Measurements from ENCODE around the gene DAPL1. TPM values are rescaled to one million over a fixed set of nuclear protein-coding genes. Genes with fewer than 3 reads are reported as not detected.
A peak's percentile ranks its signal among the peaks of the same experiment; 100 is the strongest.

Gene DAPL1
- total RNA-seq, 1 donor from 2014 or later, result 0.57 TPM

DNA sequence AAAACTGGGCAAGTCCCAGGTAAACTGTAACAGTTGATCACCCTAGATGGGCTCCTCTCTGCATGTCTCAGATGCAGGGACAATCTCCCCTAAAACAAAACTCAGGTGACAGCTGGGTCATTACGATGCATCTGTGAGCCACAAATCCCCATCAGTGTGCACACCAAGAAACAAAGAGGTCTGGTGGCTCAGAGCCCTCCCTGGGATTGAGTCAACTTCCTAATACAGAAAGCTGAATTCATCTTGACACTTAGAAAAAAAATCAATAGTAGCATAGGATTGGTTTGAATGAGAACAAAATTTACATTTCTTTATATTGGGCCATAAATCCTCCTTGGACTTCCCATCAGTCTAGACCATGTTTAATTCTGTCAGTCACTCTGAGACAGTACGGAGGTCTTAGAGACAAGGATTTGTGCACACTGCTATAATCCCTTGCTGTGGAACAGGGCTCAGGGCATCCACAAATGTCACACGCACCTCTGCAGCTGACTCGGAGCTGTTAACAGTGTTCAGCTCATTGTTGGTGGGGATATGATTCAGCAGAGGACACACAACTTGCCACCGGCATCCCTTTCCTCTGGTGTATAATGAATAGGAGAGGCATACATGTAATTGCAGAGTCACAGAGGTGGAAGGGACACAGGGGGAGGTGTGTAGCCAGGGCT is 44.5 kb upstream of the DAPL1 start:
- Mint-ChIP-seq H3K9me3 (ENCODE audit: low read depth) (no peaks in the 10 kb centered on the region), H3K4me1 (ENCODE audit: low read depth) (peaks cover 23% of the 10 kb centered on the region), H3K36me3 (ENCODE audit: low read depth) (no peaks in the 10 kb centered on the region), H3K27me3 (ENCODE audit: low read depth) (peaks cover 9% of the 10 kb centered on the region), H3K27ac (ENCODE audit: unreplicated experiment) (no peak overlapping the region), H3K4me3 (ENCODE audit: unreplicated experiment) (no peak overlapping the region)
- no peak for DNase-seq (ENCODE audit: low spot score)
- TF ChIP-seq, protein P1, sequence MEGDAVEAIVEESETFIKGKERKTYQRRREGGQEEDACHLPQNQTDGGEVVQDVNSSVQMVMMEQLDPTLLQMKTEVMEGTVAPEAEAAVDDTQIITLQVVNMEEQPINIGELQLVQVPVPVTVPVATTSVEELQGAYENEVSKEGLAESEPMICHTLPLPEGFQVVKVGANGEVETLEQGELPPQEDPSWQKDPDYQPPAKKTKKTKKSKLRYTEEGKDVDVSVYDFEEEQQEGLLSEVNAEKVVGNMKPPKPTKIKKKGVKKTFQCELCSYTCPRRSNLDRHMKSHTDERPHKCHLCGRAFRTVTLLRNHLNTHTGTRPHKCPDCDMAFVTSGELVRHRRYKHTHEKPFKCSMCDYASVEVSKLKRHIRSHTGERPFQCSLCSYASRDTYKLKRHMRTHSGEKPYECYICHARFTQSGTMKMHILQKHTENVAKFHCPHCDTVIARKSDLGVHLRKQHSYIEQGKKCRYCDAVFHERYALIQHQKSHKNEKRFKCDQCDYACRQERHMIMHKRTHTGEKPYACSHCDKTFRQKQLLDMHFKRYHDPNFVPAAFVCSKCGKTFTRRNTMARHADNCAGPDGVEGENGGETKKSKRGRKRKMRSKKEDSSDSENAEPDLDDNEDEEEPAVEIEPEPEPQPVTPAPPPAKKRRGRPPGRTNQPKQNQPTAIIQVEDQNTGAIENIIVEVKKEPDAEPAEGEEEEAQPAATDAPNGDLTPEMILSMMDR (IDR thresholded peaks at IDR 0.05), result no peak

DNA sequence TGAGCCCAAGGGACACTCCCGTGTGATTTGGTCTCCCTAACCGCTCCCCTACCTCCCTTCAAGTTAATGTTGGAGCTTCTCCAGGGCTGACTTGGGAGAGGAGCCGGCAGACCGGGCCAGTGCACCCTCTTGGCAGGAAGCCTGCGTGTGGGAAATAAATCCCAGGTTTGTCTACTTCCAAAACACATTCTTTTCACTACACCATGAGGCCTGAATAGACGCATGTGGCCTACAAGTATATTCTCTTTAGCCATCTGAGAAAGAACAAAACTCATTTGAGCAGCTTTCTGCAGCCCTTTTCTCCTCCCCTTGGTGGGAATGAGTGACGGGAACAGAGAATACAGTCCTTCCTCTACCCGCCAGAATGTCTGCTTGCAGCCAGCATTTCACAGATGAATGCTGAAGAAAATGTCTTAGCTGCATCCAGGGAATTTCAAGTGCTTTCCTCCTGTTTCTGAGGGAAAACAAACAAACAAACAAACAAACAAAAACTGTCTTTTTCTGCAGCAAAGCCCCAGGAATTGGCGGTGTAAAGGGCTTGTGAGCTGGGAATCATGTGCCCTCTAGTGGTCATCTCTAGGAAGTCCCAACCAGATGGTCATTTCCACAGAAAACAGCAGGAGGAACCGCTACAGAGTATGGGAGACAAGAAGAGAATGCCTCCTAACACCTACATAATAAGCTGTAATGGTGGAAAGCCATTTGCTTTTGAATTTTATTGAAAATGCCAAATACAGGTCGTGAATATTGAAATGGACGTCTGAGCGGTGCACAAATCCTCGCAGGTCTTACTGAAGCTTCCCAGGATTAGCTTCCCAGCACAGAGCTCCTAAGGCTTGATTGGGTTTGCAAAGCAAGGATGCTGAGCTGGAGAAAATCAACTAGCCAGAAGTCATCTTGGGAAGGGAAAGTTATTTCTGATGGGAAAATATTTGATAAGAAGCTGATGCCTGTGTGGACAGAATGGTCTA is 41.2 kb upstream of the DAPL1 start:
- TF ChIP-seq, protein P1 (IDR thresholded peaks at IDR 0.05), result peak; percentile 97
- Mint-ChIP-seq H3K36me3 (ENCODE audit: low read depth) (no peaks in the 10 kb centered on the region), H3K4me1 (ENCODE audit: low read depth) (peaks cover 17% of the 10 kb centered on the region), H3K9me3 (ENCODE audit: low read depth) (peaks cover 3% of the 10 kb centered on the region), H3K4me3 (ENCODE audit: unreplicated experiment) (peak overlapping the region; percentile 50), H3K27ac (ENCODE audit: unreplicated experiment) (peak overlapping the region; percentile 60), H3K27me3 (ENCODE audit: low read depth) (peaks cover 4% of the 10 kb centered on the region)
- DNase-seq (ENCODE audit: low spot score), result no peak

DNA sequence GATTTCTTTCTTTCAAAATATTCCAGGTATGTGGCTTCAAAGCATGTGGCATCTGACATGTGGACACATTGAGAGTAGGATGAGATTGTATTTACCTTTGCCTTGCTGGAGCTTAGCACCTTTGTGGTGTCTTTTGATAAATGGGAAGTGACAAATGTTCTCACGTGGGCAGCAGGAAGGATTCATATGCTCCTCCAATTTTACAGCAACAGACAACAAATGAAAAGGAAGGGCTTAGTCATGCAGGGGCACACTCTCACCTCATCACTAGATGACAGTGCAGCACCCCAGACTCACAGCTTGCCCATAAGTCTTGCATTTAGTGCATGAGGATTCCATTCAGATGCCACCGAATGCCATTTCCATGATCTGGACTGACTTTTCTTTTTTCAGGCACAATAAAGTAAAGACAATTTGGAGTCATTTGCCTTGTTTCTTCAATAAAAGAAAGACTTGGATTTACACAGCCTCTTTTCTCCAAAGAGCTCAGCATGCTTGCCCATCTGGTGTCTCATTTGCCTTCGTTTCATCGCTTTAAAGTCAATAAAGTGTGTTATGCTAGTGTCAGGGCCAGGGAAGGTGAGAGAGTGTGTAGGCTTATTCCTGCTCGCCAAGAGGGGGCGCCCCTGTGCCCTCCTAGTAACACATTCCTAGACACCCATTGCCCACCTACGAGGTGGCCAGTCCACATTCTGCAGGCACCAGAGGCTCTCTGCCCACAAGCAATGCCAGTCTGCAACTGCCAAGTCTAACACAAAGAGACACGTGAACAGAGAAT is 39.6 kb upstream of the DAPL1 start:
- Mint-ChIP-seq H3K9me3 (ENCODE audit: low read depth) (peaks cover 3% of the 10 kb centered on the region), H3K27me3 (ENCODE audit: low read depth) (peaks cover 3% of the 10 kb centered on the region), H3K4me3 (ENCODE audit: unreplicated experiment) (no peak overlapping the region), H3K36me3 (ENCODE audit: low read depth) (no peaks in the 10 kb centered on the region), H3K27ac (ENCODE audit: unreplicated experiment) (no peak overlapping the region), H3K4me1 (ENCODE audit: low read depth) (peaks cover 17% of the 10 kb centered on the region)
- TF ChIP-seq, protein P1 (IDR thresholded peaks at IDR 0.05), result peak; percentile 57
- DNase-seq (ENCODE audit: low spot score), result no peak

DNA sequence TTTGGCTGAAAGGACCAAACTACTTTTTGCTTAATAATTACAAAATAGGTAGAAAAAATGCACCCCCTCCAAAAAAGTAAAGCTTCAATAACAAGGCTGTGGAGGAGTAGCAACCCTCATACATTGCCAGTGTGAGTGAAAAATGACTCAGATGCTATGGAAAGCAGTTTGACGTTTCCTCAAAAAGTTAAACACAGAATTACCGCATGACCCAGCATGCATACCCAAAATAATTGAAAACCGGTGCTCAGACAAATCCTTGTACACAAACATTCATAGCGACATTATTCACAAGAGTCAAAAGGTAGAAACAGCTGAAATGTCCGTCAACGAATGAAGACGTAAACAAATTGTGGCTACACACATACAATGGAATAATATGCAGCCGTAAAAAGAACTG is 38.8 kb upstream of the DAPL1 start:
- no peaks in the 10 kb centered on the region for H3K36me3 Mint-ChIP-seq (ENCODE audit: low read depth)
- no peak overlapping the region for H3K4me3 Mint-ChIP-seq (ENCODE audit: unreplicated experiment)
- peaks cover 17% of the 10 kb centered on the region for H3K4me1 Mint-ChIP-seq (ENCODE audit: low read depth)
- DNase-seq (ENCODE audit: low spot score), result no peak
- no peak overlapping the region for H3K27ac Mint-ChIP-seq (ENCODE audit: unreplicated experiment)
- H3K9me3 Mint-ChIP-seq (ENCODE audit: low read depth), result peaks cover 3% of the 10 kb centered on the region
- peaks cover 2% of the 10 kb centered on the region for H3K27me3 Mint-ChIP-seq (ENCODE audit: low read depth)
- TF ChIP-seq, protein P1 (IDR thresholded peaks at IDR 0.05), result no peak

DNA sequence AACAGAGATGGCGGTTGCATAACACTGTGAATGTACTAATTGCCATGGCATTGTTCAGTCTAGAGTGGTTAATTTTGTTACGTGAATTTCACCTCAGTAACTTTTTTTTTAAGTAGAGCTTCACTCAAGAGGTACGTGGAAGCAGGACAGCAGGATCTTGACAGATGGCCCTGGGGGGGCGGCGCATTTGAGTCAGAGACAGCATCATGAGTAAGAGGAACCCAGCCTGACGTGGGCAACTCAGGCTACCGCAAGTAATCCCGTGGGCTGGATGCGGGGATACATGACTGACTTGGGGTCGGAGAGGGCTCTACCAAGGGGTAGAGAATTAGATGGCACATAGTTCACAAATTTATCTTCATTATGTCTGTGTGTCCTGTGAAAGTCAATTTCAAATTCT is 38.1 kb upstream of the DAPL1 start:
- no peak for DNase-seq (ENCODE audit: low spot score)
- peaks cover 17% of the 10 kb centered on the region for H3K4me1 Mint-ChIP-seq (ENCODE audit: low read depth)
- TF ChIP-seq, protein P1 (IDR thresholded peaks at IDR 0.05), result no peak
- no peak overlapping the region for H3K4me3 Mint-ChIP-seq (ENCODE audit: unreplicated experiment)
- H3K9me3 Mint-ChIP-seq (ENCODE audit: low read depth), result peaks cover 3% of the 10 kb centered on the region
- no peaks in the 10 kb centered on the region for H3K36me3 Mint-ChIP-seq (ENCODE audit: low read depth)
- H3K27me3 Mint-ChIP-seq (ENCODE audit: low read depth), result peaks cover 2% of the 10 kb centered on the region
- no peak overlapping the region for H3K27ac Mint-ChIP-seq (ENCODE audit: unreplicated experiment)
